K562 (cell line): ENCODE measurements around the gene ILF3. TPM values are rescaled to one million over a fixed set of nuclear protein-coding genes. Genes with fewer than 3 reads are reported as not detected.

Experiments used
- ATAC-seq: fragments of 200-7000 bp; cut with Tn5 transposase; 3 replicates; pipeline ENCODE4 v1.9.1; 2020; ENCODE audit warnings: moderate library complexity
- BruUV-seq: library from RNA; stranded (reverse); fragments of 400-500 nt; replicated peaks from 2 replicates; lab custom pipeline; 2021; lab: Mats Ljungman, UMichigan
- CTCF ChIA-PET: fragments of 300-600 bp; formaldehyde crosslinking; extraction: SDS; loops from one replicate; lab custom pipeline; 2021; ENCODE audit warnings: low intra/inter-chr PET ratio; lab: Yijun Ruan, JAX
- POLR2A ChIA-PET: fragments of 300-600, 350-650 bp; sonication (Branson Sonifier 250); formaldehyde crosslinking; extraction: SDS; loops from one replicate; lab custom pipeline; 2021; ENCODE audit warnings: antibody characterized with exemption, inconsistent platforms; lab: Yijun Ruan, JAX
- DNase-seq, 4 experiments: peaks; one replicate each; pipeline versions ENCODE4 v3.0.0 to v3.0.0-alpha.2; 2011 to 2018; ENCODE audit warnings: low spot score in 3 of 4, mixed read lengths in 3 of 4; ENCODE audit errors: extremely low read depth in 1 of 4
- FAIRE-seq: peaks from 2 replicates; lab custom pipeline; 2011; peaks lifted over from hg19 to GRCh38; lab: Jason Lieb, UNC
- H2AFZ ChIP-seq: 2 replicates; pipeline ENCODE4 v1.6.0; 2011; ENCODE audit warnings: low read depth, low read length, control low read depth, inconsistent platforms
- H3K27ac ChIP-seq: fragments of 200-600 bp; 3 replicates; pipeline ENCODE4 v1.8.0; 2011; ENCODE audit warnings: low read depth, mild to moderate bottlenecking, control low read depth, inconsistent platforms, low read length, moderate library complexity, mixed read lengths; ENCODE audit errors: extremely low read depth
- H3K27me3 ChIP-seq, 2 experiments: fragments of 300-600 bp in 1 of 2; 2 replicates in 1 of 2; 3 replicates in 1 of 2; pipeline versions ENCODE4 v1.6.0 to v1.8.0; 2011; ENCODE audit warnings: inconsistent platforms in 2 of 2, low read length in 2 of 2, mild to moderate bottlenecking in 1 of 2, mixed read lengths in 1 of 2, moderate library complexity in 1 of 2; ENCODE audit not compliant: control insufficient read depth in 2 of 2, insufficient read depth in 2 of 2
- H3K36me3 ChIP-seq: fragments of 300-600 bp; 3 replicates; pipeline ENCODE4 v1.8.0; 2011; ENCODE audit warnings: mild to moderate bottlenecking, low read length, inconsistent platforms; ENCODE audit not compliant: control insufficient read depth, insufficient read depth
- H3K4me1 ChIP-seq, 2 experiments: fragments of 200-600 bp in 1 of 2; replicated peaks in 1 of 2; 2 replicates in 1 of 2; 3 replicates in 1 of 2; pipeline versions ENCODE4 v1.5.1 to v1.8.0; 2011; ENCODE audit warnings: inconsistent platforms in 2 of 2, low read length in 2 of 2, mild to moderate bottlenecking in 1 of 2, mixed read lengths in 1 of 2, moderate library complexity in 1 of 2; ENCODE audit not compliant: control insufficient read depth in 2 of 2, insufficient read depth in 2 of 2
- H3K4me2 ChIP-seq: 2 replicates; pipeline ENCODE4 v1.6.1; 2011; ENCODE audit warnings: low read length, control low read depth, inconsistent platforms, mixed read lengths; ENCODE audit not compliant: insufficient read depth
- H3K4me3 ChIP-seq: fragments of 200-600 bp; sonication (generic), shearing (Covaris generic); 2 replicates; pipeline ENCODE4 v1.5.1; 2016; ENCODE audit warnings: control low read depth, inconsistent platforms
- H3K79me2 ChIP-seq: fragments of 200-600 bp; 3 replicates; pipeline ENCODE4 v1.8.0; 2011; ENCODE audit warnings: low read length, inconsistent platforms; ENCODE audit not compliant: control insufficient read depth, insufficient read depth
- H3K9ac ChIP-seq, 2 experiments: 2 replicates each; pipeline versions ENCODE4 v1.6.0 to v1.6.1; 2011; ENCODE audit warnings: low read depth in 2 of 2, low read length in 2 of 2, control low read depth in 1 of 2, inconsistent platforms in 1 of 2, mild to moderate bottlenecking in 1 of 2, mixed read lengths in 1 of 2; ENCODE audit not compliant: insufficient read depth in 1 of 2
- H3K9me1 ChIP-seq: one replicate; pipeline ENCODE4 v1.6.0; 2011; ENCODE audit warnings: inconsistent platforms, mild to moderate bottlenecking, low read length, moderate library complexity; ENCODE audit not compliant: control insufficient read depth, insufficient read depth
- H3K9me3 ChIP-seq: replicated peaks from 2 replicates; pipeline ENCODE4 v1.5.1; 2011; ENCODE audit warnings: low read depth, low read length, inconsistent platforms; ENCODE audit not compliant: control insufficient read depth, insufficient read depth
- H4K20me1 ChIP-seq: replicated peaks from 2 replicates; pipeline ENCODE4 v1.6.1; 2011; ENCODE audit warnings: low read length, inconsistent platforms, mixed read lengths; ENCODE audit not compliant: control insufficient read depth, insufficient read depth
- BCOR ChIP-seq: fragments of 450-650 bp; IDR thresholded peaks from 2 replicates; pipeline ENCODE4 v1.6.1; 2016
- CBFA2T3 ChIP-seq: fragments of 450-650 bp; IDR thresholded peaks from 2 replicates; pipeline ENCODE4 v1.6.1; 2017
- DEAF1 ChIP-seq: fragments of 450-650 bp; formaldehyde crosslinking; IDR thresholded peaks from 2 replicates; pipeline ENCODE4 v1.4.0; 2020; ENCODE audit warnings: mild to moderate bottlenecking, moderate library complexity
- FOXA3 ChIP-seq, 2 experiments: fragments of 450-650 bp in 1 of 2; sonication (generic) in 1 of 2; formaldehyde crosslinking; IDR thresholded peaks in 1 of 2; conservative IDR thresholded peaks in 1 of 2; 2 replicates each; pipeline versions ENCODE4 v1.4.0 to v1.8.0; 2020 to 2022; ENCODE audit warnings: mild to moderate bottlenecking in 2 of 2, missing genetic modification reagents in 1 of 2
- HDAC2 ChIP-seq: fragments of 450-650 bp; IDR thresholded peaks from 2 replicates; pipeline ENCODE4 v1.6.1; 2016; ENCODE audit warnings: mild to moderate bottlenecking
- HINFP ChIP-seq: fragments of 450-650 bp; conservative IDR thresholded peaks from 2 replicates; pipeline ENCODE4 v1.6.1; 2016; ENCODE audit warnings: missing genetic modification characterization, low read depth, mild to moderate bottlenecking, control low read depth, missing compliant biosample characterization
- RAD21 ChIP-seq, 2 experiments: fragments of 250-450 bp in 1 of 2; fragments of 450-650 bp in 1 of 2; sonication (Bioruptor Pico) in 1 of 2; formaldehyde crosslinking in 1 of 2; IDR thresholded peaks in 1 of 2; conservative IDR thresholded peaks in 1 of 2; 2 replicates each; pipeline versions ENCODE4 v1.4.0 to v1.8.0; 2020 to 2022; ENCODE audit warnings: mild to moderate bottlenecking in 2 of 2, moderate library complexity in 1 of 2
- SMARCA5 ChIP-seq: fragments of 450-650 bp; IDR thresholded peaks from 2 replicates; pipeline ENCODE4 v1.6.1; 2016
- WGBS: fragments of 100-300 bp; shearing (Covaris generic); methylation state at CpG from one replicate; pipeline ENCODE4 v1.1.6; 2016; ENCODE audit warnings: low coverage, mixed read lengths; ENCODE audit not compliant: insufficient coverage; ENCODE audit errors: missing lambda C conversion rate; 5-methylcytosine and 5-hydroxymethylcytosine counted together
- in situ Hi-C: fragments of 300-500 bp; cut with MboI; formaldehyde crosslinking; loops from 4 replicates; pipeline ENCODE4 v1.15.0; 2018; ENCODE audit warnings: inconsistent platforms, mixed read lengths
- intact Hi-C: fragments of 100-400 bp; cut with micrococcal nuclease; formaldehyde crosslinking; loops from 2 replicates; pipeline ENCODE4 v1.14.2; 2022
- polyA plus RNA-seq, 8 experiments: library from polyadenylated mRNA; depleted of rRNA in 4 of 8; stranded (reverse) in 5 of 8; unstranded in 3 of 8; fragments of >200 nt; fragmentation: Nextera tagmentation in 2 of 8; fragmentation: Illumina TruSeq in 1 of 8; extraction: Ambion mirVana in 2 of 8; extraction: Trizol in 1 of 8; gene quantifications; 2 replicates each; pipeline versions ENCODE4 v1.2.1 to v1.2.3, GENCODE V29; 2011 to 2014; ENCODE audit warnings: inconsistent platforms in 1 of 8, missing spikeins in 1 of 8
- total RNA-seq, 7 experiments: library from RNA; depleted of rRNA in 6 of 7; stranded (reverse); fragments of >200 nt in 6 of 7; fragmentation: Illumina TruSeq in 2 of 7; extraction: Trizol in 2 of 7; gene quantifications; 2 replicates each; pipeline versions ENCODE4 v1.2.1 to v1.2.3, GENCODE V29; 2011 to 2021; ENCODE audit warnings: low replicate concordance in 1 of 7
- TF ChIP-seq, protein P1 (sequence below): fragments of 450-650 bp; IDR thresholded peaks from 2 replicates; pipeline ENCODE4 v1.6.1; 2016; ENCODE audit warnings: missing biosample characterization, missing genetic modification characterization

The ILF3 gene
- total and polyA plus RNA-seq, 9 of the 15 experiments (the other 6 are each of a cell fraction or from before 2014, with no cell fraction given): 26.0 to 453 (median 175) TPM

DNA sequence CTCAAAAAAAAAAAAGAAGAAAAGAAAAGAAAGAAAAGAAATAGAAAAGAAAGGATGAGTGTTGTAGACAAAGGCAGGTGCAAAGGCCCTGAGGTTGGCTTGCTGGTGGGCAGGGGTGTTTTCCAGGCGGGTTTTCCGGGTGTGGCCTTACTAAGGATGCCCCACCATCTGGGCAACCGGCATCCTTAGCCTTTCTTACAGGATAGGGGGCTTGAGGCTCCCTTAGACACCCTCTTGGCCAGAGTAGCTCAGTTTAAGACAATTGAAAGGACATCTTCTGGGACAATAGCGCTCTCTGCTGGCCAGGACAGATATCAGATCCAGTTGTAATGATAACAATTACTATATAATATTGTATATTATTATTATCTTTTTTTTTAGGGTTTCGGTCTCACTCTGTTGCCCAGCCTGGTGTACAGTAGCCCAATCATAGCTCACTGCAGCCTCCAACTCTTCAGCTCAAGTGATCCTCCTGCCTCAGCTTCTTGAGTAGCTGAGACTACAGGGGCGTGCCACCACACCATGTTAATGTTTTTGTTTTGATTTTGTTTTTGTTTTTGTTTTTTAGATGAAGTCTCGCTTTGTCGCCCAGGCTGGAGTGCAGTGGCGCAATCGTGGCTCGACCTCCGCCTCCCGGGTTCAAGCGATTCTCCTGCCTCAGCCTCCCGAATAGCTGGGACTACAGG, 45.6 kb downstream of the ILF3 start:
- Histone ChIP-seq H3K9me3 (no peaks in the 10 kb centered on the region), H2AFZ (no peak overlapping the region; the same call in 1 of the 2 replicates), H3K36me3 (peaks cover 4% of the 10 kb centered on the region; the same call in 1 of the 3 replicates), H3K27ac (no peak overlapping the region), H3K4me3 (no peak overlapping the region), H3K4me1 (peaks cover 6 to 34% of the 10 kb centered on the region in 2 experiments; a peak in 4 of 5 replicates), H3K27me3 (peaks cover 4 to 7% of the 10 kb centered on the region in 2 experiments; a peak in 2 of 5 replicates), H4K20me1 (peaks cover 10% of the 10 kb centered on the region; the same call in 1 of the 2 replicates), H3K9me1 (peaks cover 3% of the 10 kb centered on the region), H3K4me2 (no peak overlapping the region), H3K79me2 (peaks cover 12% of the 10 kb centered on the region; the same call in 2 of the 3 replicates), H3K9ac (no peak overlapping the region)
- peak in 3 of 4 experiments; percentile 52 to 82 (median 54) for DNase-seq
- no TSS peak for BruUV-seq
- WGBS: 11% methylated on average over 15 of the region's 15 CpGs
- intact Hi-C loops: loop anchor here (1.0 to 5.0 kb wide), 3 partner anchors 118 to 297 kb away; partner anchors contain the start of gene CDC37
- ChIA-PET POLR2A (interaction anchor here (0.5 to 0.7 kb wide), 4 partner anchors 8 to 377 kb away, joined by 3 to 5 read pairs (median 3); no protein-coding TSS in a partner anchor), CTCF (interaction anchor here (0.6 to 4.8 kb wide), 7 partner anchors 44 to 283 kb away, joined by 3 to 50 read pairs (median 4); no protein-coding TSS in a partner anchor)
- in situ Hi-C loops: loop anchor here (5.0 kb wide), 2 partner anchors 117 to 217 kb away; no protein-coding TSS in a partner anchor
- ATAC-seq: peak; percentile 15; the same call in 1 of the 3 replicates
- FAIRE-seq: peak; percentile 19
- TF ChIP-seq FOXA3 (CRISPR knock-in tag; conservative IDR thresholded peaks at IDR 0.05 in 1 of 2, IDR thresholded peaks at IDR 0.05 in 1 of 2) (peak; percentile 89 to 99), HINFP (tag) (no peak), SMARCA5 (peak; percentile 65), HDAC2 (peak; percentile 56; the same call in 1 of the 2 replicates), DEAF1 (CRISPR knock-in tag) (peak; percentile 60; the same call in 1 of the 2 replicates), BCOR (peak; percentile 90), CBFA2T3 (no peak), RAD21 (CRISPR knock-in tag; conservative IDR thresholded peaks at IDR 0.05 in 1 of 2, IDR thresholded peaks at IDR 0.05 in 1 of 2) (peak; percentile 71 to 79)
- TF ChIP-seq, protein P1, sequence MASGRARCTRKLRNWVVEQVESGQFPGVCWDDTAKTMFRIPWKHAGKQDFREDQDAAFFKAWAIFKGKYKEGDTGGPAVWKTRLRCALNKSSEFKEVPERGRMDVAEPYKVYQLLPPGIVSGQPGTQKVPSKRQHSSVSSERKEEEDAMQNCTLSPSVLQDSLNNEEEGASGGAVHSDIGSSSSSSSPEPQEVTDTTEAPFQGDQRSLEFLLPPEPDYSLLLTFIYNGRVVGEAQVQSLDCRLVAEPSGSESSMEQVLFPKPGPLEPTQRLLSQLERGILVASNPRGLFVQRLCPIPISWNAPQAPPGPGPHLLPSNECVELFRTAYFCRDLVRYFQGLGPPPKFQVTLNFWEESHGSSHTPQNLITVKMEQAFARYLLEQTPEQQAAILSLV (tag): no peak
